K562 (cell line): ENCODE data around the gene LASP1. TPM values are rescaled to one million over a fixed set of nuclear protein-coding genes. Genes with fewer than 3 reads are reported as not detected.

ENCODE experiments used
- BCOR ChIP-seq: fragments of 450-650 bp; IDR thresholded peaks from 2 replicates; pipeline ENCODE4 v1.6.1; 2016
- ETV1 ChIP-seq: fragments of 450-650 bp; conservative IDR thresholded peaks from 2 replicates; pipeline ENCODE4 v1.6.1; 2016; ENCODE audit warnings: missing genetic modification characterization, control low read depth, low read depth, missing compliant biosample characterization
- SRSF3 ChIP-seq: fragments of 200-400 bp; formaldehyde crosslinking; IDR thresholded peaks from 2 replicates; pipeline ENCODE4 v1.6.1; 2016; ENCODE audit warnings: mild to moderate bottlenecking, low read length, moderate library complexity; ENCODE audit not compliant: insufficient read depth
- TBP ChIP-seq: optimal IDR thresholded peaks from 2 replicates; pipeline ENCODE3; 2011; ENCODE audit warnings: low read depth, low read length, improper control_type of control experiment
- TOE1 ChIP-seq, 2 experiments: fragments of 450-650 bp in 1 of 2; sonication (generic) in 1 of 2; formaldehyde crosslinking in 1 of 2; IDR thresholded peaks; 2 replicates each; pipeline versions ENCODE4 v1.7.1 to v1.8.0; 2016 to 2022; ENCODE audit warnings: borderline replicate concordance in 2 of 2, mild to moderate bottlenecking in 2 of 2, antibody characterized with exemption in 1 of 2, inconsistent platforms in 1 of 2, low read depth in 1 of 2, missing genetic modification reagents in 1 of 2, moderate library complexity in 1 of 2
- ZNF146 ChIP-seq: IDR thresholded peaks from one replicate; pipeline ENCODE4 v1.6.1; 2018; ENCODE audit warnings: missing compliant biosample characterization; ENCODE audit not compliant: unreplicated experiment
- polyA plus RNA-seq, 8 experiments: library from polyadenylated mRNA; depleted of rRNA in 4 of 8; stranded (reverse) in 5 of 8; unstranded in 3 of 8; fragments of >200 nt; fragmentation: Nextera tagmentation in 2 of 8; fragmentation: Illumina TruSeq in 1 of 8; extraction: Ambion mirVana in 2 of 8; extraction: Trizol in 1 of 8; gene quantifications; 2 replicates each; pipeline versions ENCODE4 v1.2.1 to v1.2.3, GENCODE V29; 2011 to 2014; ENCODE audit warnings: inconsistent platforms in 1 of 8, missing spikeins in 1 of 8
- total RNA-seq, 7 experiments: library from RNA; depleted of rRNA in 6 of 7; stranded (reverse); fragments of >200 nt in 6 of 7; fragmentation: Illumina TruSeq in 2 of 7; extraction: Trizol in 2 of 7; gene quantifications; 2 replicates each; pipeline versions ENCODE4 v1.2.1 to v1.2.3, GENCODE V29; 2011 to 2021; ENCODE audit warnings: low replicate concordance in 1 of 7
- TF ChIP-seq, protein P1 (sequence below): fragments of 450-650 bp; IDR thresholded peaks from 2 replicates; pipeline ENCODE4 v1.6.1; 2018; ENCODE audit not compliant: partially characterized antibody
- TF ChIP-seq, protein P2 (sequence below): sonication (generic); formaldehyde crosslinking; IDR thresholded peaks from 2 replicates; pipeline ENCODE4 v1.8.0; 2022; ENCODE audit warnings: mild to moderate bottlenecking, missing genetic modification reagents
- TF ChIP-seq, protein P3 (sequence below), 2 experiments: fragments of 450-650 bp in 1 of 2; sonication (generic) in 1 of 2; formaldehyde crosslinking in 1 of 2; IDR thresholded peaks; 2 replicates each; pipeline versions ENCODE4 v1.7.1 to v1.9.0; 2016 to 2022; ENCODE audit warnings: inconsistent platforms in 1 of 2, mild to moderate bottlenecking in 1 of 2, missing genetic modification reagents in 1 of 2

Gene LASP1
- total and polyA plus RNA-seq, 9 of the 15 experiments (the other 6 are each of a cell fraction or from before 2014, with no cell fraction given) = 23.0 to 125 (median 55.3) TPM

DNA sequence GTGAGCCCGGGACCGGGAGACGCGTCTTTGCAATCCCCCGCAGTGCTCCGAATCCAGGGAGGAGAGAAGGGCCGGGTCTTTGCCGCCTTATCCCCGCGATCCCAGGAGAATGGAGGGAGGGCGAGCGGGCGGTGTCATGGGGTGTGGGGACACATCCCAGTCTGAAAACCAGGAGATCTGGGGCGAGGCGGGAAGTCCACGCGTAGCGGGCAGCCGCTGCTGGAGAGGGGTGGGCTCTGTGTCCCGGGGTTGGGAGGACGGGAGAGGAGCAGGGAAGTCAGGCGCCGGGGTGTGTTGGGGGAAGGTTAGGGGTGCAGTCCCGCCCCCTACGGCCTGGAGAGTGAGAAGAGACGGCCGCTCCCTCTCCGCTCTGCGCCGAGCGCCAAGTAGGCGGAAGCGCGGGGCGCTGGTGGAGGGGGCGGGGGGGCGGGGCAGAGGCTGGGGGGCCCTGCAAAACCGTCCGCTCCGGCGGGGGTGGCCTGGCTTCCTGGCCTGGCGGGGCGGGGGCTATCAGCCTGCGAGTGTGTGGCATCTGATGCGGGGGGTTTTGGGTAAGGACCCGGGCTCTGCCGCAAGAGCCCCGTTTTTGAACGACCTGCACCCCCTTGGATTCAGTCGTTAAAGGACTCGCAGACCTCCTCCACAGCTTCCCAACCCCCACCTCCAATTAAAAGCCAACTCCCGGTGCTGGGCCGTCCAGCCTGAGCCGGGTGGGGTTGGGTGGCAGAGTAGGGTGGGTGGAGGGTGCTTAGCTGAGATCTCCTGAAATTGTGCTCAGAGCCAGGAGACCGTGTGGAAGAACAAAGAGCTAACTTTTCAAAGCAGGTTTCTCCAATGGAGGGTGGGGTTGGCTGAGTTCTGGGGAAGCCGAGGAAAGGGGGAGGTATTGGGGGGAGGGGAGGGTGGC is 654 bp downstream of the LASP1 start (continued):
- TF ChIP-seq, protein P1, sequence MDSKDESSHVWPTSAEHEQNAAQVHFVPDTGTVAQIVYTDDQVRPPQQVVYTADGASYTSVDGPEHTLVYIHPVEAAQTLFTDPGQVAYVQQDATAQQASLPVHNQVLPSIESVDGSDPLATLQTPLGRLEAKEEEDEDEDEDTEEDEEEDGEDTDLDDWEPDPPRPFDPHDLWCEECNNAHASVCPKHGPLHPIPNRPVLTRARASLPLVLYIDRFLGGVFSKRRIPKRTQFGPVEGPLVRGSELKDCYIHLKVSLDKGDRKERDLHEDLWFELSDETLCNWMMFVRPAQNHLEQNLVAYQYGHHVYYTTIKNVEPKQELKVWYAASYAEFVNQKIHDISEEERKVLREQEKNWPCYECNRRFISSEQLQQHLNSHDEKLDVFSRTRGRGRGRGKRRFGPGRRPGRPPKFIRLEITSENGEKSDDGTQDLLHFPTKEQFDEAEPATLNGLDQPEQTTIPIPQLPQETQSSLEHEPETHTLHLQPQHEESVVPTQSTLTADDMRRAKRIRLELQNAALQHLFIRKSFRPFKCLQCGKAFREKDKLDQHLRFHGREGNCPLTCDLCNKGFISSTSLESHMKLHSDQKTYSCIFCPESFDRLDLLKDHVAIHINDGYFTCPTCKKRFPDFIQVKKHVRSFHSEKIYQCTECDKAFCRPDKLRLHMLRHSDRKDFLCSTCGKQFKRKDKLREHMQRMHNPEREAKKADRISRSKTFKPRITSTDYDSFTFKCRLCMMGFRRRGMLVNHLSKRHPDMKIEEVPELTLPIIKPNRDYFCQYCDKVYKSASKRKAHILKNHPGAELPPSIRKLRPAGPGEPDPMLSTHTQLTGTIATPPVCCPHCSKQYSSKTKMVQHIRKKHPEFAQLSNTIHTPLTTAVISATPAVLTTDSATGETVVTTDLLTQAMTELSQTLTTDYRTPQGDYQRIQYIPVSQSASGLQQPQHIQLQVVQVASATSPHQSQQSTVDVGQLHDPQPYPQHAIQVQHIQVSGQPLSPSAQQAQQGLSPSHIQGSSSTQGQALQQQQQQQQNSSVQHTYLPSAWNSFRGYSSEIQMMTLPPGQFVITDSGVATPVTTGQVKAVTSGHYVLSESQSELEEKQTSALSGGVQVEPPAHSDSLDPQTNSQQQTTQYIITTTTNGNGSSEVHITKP = peak; percentile 93
- TF ChIP-seq TBP = peak; percentile 42
- TF ChIP-seq SRSF3 = 0 out of 2 replicates have a peak, but pooled peaks have one; percentile 34
- TF ChIP-seq, protein P2, sequence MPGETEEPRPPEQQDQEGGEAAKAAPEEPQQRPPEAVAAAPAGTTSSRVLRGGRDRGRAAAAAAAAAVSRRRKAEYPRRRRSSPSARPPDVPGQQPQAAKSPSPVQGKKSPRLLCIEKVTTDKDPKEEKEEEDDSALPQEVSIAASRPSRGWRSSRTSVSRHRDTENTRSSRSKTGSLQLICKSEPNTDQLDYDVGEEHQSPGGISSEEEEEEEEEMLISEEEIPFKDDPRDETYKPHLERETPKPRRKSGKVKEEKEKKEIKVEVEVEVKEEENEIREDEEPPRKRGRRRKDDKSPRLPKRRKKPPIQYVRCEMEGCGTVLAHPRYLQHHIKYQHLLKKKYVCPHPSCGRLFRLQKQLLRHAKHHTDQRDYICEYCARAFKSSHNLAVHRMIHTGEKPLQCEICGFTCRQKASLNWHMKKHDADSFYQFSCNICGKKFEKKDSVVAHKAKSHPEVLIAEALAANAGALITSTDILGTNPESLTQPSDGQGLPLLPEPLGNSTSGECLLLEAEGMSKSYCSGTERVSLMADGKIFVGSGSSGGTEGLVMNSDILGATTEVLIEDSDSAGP (CRISPR knock-in tag) = 0 out of 2 replicates have a peak, but pooled peaks have one; percentile 17
- TF ChIP-seq BCOR = peak; percentile 48
- no peak for TF ChIP-seq ETV1
- peak; percentile 29; the same call in 1 of the 2 replicates for TF ChIP-seq TOE1 (IDR thresholded peaks at IDR 0.05; ENCODE audit: borderline replicate concordance)
- TF ChIP-seq TOE1 (CRISPR knock-in tag; IDR thresholded peaks at IDR 0.05; ENCODE audit: borderline replicate concordance, low read depth) = no peak
- TF ChIP-seq, protein P3, sequence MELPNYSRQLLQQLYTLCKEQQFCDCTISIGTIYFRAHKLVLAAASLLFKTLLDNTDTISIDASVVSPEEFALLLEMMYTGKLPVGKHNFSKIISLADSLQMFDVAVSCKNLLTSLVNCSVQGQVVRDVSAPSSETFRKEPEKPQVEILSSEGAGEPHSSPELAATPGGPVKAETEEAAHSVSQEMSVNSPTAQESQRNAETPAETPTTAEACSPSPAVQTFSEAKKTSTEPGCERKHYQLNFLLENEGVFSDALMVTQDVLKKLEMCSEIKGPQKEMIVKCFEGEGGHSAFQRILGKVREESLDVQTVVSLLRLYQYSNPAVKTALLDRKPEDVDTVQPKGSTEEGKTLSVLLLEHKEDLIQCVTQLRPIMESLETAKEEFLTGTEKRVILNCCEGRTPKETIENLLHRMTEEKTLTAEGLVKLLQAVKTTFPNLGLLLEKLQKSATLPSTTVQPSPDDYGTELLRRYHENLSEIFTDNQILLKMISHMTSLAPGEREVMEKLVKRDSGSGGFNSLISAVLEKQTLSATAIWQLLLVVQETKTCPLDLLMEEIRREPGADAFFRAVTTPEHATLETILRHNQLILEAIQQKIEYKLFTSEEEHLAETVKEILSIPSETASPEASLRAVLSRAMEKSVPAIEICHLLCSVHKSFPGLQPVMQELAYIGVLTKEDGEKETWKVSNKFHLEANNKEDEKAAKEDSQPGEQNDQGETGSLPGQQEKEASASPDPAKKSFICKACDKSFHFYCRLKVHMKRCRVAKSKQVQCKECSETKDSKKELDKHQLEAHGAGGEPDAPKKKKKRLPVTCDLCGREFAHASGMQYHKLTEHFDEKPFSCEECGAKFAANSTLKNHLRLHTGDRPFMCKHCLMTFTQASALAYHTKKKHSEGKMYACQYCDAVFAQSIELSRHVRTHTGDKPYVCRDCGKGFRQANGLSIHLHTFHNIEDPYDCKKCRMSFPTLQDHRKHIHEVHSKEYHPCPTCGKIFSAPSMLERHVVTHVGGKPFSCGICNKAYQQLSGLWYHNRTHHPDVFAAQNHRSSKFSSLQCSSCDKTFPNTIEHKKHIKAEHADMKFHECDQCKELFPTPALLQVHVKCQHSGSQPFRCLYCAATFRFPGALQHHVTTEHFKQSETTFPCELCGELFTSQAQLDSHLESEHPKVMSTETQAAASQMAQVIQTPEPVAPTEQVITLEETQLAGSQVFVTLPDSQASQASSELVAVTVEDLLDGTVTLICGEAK (IDR thresholded peaks at IDR 0.05) = 0 out of 2 replicates have a peak, but pooled peaks have one; percentile 8
- TF ChIP-seq, protein P3 (CRISPR knock-in tag; IDR thresholded peaks at IDR 0.05) = no peak
- TF ChIP-seq ZNF146 (CRISPR knock-in tag) = no peak
